Measurements from ENCODE around the gene PDAP1. TPM values are rescaled to one million over a fixed set of nuclear protein-coding genes. Genes with fewer than 3 reads are reported as not detected.
"Not testable (repeated sequence)": the region's sequence is repeated elsewhere in the genome, so short reads cannot be mapped to it uniquely, and the experiment has no call there.

Gene PDAP1
- total RNA-seq, 2 experiments from 2014 or later: 207 to 213 TPM

- ChIA-PET CTCF (no interaction called here), POLR2A (no interaction called here)
Observed at GRCh38 chr7:99372275-99373090, 35.9 kb downstream of the PDAP1 start.

- ChIA-PET CTCF (interaction anchor here (0.7 kb wide), 2 partner anchors 18 to 152 kb away, joined by 3 read pairs; no protein-coding TSS in a partner anchor), POLR2A (no interaction called here)
Observed at GRCh38 chr7:99371376-99371920, 36.9 kb downstream of the PDAP1 start.

DNA sequence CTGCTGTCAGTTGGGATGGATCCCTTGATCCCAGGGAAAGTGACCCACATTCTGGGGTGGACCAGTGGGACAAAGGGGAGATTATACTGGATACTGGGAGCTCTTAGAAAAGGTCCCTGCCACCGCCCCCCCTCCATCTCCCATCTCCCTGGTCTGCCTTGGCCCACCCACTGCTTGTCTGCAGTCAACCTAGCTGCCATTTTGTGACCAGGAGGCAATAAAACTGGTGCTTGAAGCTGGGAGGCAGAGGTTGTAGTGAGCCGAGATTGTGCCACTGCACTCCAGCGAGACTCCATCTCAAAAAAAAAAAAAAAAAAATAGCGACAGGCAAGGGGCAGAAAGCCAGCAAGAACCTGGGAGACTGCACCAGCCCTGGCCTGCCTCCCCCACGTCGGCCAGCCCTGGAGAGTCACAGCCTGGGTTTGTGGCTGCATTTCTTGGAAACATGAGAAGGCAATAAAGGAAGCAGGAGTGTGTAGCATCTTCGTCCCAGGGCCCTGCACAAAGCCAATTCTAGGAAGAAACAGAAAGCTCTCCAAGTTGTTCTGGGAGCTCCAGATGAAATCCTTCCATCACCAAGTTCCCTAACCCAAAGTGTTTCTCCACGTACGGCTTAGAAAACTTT lies 38.5 kb downstream of the PDAP1 start:
- POLR2A ChIA-PET: interaction anchor here (1.6 kb wide), 1 partner anchor 17 kb away, joined by 9 read pairs; no protein-coding TSS in a partner anchor

GRCh38 chr7:99368750-99369389 lies 39.5 kb downstream of the PDAP1 start:
- CTCF ChIA-PET: interaction anchor here (0.7 kb wide), 1 partner anchor 41 kb away, joined by 3 read pairs; no protein-coding TSS in a partner anchor
- POLR2A ChIA-PET: interaction anchor here (0.6 to 1.6 kb wide), 3 partner anchors 8 to 18 kb away, joined by 4 to 9 read pairs (median 5); no protein-coding TSS in a partner anchor

More for the DNA sequence above, 38.5 kb downstream of the PDAP1 start:
- CTCF ChIA-PET: no interaction called here

DNA sequence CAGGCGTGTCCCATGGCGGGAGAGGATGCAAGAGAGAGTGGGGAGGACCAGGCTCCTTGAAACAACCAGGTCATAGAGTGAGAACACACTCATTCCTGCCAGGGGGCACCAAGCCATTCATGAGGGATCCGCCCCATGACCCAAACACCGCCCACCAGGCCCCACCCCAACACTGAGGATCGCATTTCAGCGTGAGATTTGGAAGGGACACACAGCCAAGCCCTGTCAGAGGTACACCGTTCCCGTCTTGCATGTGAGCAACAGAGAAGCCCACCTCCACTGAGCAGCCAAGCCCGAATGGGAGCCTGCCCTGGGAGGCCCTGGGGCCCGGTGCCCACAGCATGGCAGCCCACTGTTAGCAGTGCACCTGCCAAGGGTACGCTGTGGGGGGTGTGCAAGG lies 41.8 kb downstream of the PDAP1 start:
- POLR2A ChIA-PET: no interaction called here
- CTCF ChIA-PET: interaction anchor here (1.2 kb wide), 1 partner anchor 10 kb away, joined by 3 read pairs; no protein-coding TSS in a partner anchor

DNA sequence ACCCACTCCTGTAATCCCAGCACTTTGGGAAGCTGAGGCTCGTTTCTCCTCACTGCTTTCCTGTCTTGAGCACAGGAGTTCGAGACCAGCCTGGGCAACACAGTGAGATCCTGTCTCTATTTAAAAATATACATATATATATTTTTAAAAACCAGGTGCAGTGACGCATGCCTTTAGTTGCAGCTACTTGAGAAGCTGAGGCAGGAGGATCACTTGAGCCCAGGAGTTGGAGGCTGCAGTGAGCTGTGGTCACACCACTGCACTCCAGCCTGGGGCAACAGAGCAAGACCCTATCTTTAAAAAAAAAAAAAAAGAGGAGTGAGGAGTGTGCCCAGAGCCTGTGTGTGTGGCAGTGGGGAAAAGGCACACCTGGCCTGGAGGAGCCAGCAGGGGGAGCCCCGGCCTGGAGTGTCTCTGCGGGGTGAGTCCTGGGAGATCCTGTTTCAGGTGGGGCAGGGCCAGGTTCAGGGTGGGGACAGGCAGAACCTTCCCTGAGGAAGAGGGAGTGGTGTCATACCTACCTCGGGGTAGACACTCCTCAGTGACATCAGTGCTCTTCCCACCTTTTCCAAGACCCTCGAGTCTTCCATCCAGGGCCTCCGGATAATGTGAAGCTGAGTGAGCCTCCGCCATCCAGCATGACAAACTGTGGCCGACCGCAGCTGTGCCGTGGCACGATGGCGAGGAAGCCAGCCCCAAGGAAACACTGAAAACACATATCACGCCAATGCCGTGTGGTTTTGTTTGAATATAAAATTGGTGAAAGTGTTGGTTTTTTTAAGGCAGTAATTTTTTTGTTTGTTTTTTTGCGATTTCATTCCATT lies 42.9 kb downstream of the PDAP1 start:
- ChIA-PET POLR2A (no interaction called here), CTCF (interaction anchor here (0.7 to 1.2 kb wide), 4 partner anchors 9 to 453 kb away, joined by 3 to 5 read pairs (median 3); no protein-coding TSS in a partner anchor)

GRCh38 chr7:99363286-99363685 lies 45.1 kb downstream of the PDAP1 start:
- ChIA-PET CTCF (no interaction called here), POLR2A (interaction anchor here (1.1 kb wide), 1 partner anchor 10 kb away, joined by 4 read pairs; no protein-coding TSS in a partner anchor)

DNA sequence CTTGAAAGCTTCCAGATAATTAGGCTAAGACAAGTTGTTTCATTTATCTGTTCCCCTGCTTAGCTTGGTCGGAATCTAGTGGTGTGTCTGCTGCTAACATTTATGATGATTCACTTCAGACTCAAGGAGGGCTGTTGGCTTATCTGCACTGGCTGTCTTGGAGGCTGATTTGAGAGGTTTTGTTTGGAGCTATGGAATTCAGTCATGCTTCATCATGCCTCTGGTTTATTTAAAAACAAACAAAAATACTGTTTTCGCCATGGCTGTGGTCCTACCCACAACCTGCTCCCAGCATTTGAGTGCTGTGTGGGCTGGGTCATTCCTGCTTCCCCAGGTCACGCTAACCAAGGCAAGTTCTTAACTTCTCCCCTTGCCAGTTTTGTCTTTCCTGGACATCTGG lies 45.6 kb downstream of the PDAP1 start:
- POLR2A ChIA-PET: interaction anchor here (1.1 kb wide), 1 partner anchor 11 kb away, joined by 4 read pairs; no protein-coding TSS in a partner anchor
- CTCF ChIA-PET: no interaction called here

DNA sequence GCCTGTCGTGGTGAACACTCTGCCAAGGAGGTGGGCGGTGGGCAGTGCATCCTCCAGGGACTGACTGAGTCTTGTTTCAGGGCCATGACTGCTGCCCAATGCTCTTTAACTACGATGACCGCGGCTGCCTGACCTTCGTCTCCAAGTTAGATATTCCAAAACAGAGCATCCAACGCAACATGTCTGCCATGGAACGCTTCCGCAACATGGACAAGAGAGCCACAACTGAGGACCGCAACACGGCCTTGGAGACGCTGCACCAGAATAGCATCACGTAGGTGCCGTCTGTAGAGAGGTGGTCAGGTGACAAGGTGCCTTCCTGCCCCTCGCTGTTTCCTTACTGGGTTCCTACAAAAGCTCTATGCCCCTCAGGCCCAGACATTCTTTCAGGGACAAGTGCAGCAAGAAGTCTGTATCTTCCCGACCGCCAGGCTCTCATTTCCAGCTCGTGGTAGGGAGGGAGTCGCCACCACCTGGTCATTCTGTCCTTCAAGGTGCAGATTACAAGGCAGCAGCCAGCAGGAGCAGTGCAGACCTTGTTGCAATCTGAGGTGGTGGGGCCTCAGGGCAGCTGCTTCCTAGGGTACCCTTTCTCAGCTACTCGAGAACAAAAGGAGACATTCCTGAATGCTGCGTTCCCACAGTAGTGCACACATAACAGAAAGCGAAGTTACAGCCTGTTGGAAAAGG lies 48.8 kb downstream of the PDAP1 start:
- ChIA-PET CTCF (interaction anchor here (0.7 kb wide), 1 partner anchor 15 kb away, joined by 4 read pairs; no protein-coding TSS in a partner anchor), POLR2A (interaction anchor here (0.6 kb wide), 1 partner anchor 17 kb away, joined by 3 read pairs; no protein-coding TSS in a partner anchor)

GRCh38 chr7:99358521-99358920 lies 49.9 kb downstream of the PDAP1 start:
- CTCF ChIA-PET: not testable (repeated sequence)

DNA sequence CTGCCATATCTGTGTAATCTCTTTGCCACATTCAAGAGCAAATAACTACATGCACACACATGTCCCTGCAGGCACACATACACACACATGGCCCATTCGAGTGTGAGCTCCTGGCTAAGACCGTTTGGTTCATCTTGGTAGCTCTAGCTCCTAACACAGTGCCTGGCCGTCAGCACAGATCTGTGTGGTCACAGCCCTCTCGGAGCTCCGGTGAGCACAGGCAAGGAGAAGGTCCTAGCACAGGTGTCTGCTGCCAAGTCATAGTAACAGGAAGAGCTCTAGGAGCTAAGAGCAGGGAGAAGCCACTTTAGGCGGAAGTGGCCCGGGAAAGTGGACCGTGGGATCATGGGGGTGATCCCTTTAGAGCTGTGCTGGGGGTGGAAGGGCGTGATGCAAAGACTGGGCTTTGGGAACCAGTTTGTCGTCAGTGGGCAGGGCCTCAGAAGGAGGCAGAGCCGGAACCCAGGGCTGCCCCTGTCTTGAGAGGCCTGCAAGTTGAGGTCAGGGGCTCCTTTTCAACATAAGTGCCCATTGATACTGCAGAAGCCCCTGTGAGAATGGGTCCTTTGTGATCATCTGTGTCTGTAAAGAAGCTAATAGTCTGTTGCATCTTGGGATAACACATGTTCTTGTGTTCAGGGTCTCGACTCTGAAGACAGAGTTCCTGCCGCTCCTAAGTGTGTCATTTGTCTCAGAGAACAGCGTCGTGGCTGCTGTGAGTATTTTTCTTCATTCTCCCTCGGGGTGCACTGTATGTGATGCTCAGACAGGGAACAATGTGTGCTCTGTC lies 50.5 kb downstream of the PDAP1 start:
- ChIA-PET POLR2A (interaction anchor here (0.6 kb wide), 1 partner anchor 24 kb away, joined by 6 read pairs; no protein-coding TSS in a partner anchor), CTCF (no interaction called here)

More at GRCh38 chr7:99358521-99358920, 49.9 kb downstream of the PDAP1 start:
- POLR2A ChIA-PET: interaction anchor here (0.6 kb wide), 1 partner anchor 24 kb away, joined by 6 read pairs; no protein-coding TSS in a partner anchor

DNA sequence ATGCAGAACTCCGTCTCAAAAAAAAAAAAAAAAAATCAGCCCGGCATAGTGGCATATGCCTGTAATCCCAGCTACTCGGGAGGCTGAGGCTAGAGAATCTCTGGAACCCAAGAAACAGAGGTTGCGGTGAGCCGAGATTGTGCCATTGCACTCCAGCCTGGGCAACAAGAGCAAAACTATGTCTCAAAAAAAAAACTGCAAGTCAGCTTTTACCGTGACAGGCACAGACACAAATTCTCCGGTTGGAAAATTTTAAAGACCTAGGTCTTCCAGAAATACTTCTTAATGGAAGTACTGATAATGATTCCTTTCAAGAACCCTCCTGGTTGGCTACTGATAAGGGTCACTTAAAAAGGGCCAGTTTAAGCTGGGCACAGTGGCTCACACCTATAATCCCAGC lies 53.3 kb downstream of the PDAP1 start:
- ChIA-PET POLR2A (interaction anchor here (0.6 kb wide), 1 partner anchor 14 kb away, joined by 5 read pairs; no protein-coding TSS in a partner anchor), CTCF (interaction anchor here (0.7 kb wide), 1 partner anchor 176 kb away, joined by 4 read pairs; no protein-coding TSS in a partner anchor)

GRCh38 chr7:99352247-99352646 lies 56.1 kb downstream of the PDAP1 start:
- POLR2A ChIA-PET: no interaction called here
- CTCF ChIA-PET: interaction anchor here (0.7 kb wide), 1 partner anchor 27 kb away, joined by 4 read pairs; no protein-coding TSS in a partner anchor

- CTCF ChIA-PET: interaction anchor here (1.5 kb wide), 1 partner anchor 14 kb away, joined by 3 read pairs; no protein-coding TSS in a partner anchor
- POLR2A ChIA-PET: not testable (repeated sequence)
Observed at GRCh38 chr7:99350641-99351040, 57.8 kb downstream of the PDAP1 start.
